B cell (primary cell): ENCODE results near the gene TEX264. TPM values are rescaled to one million over a fixed set of nuclear protein-coding genes. Genes with fewer than 3 reads are reported as not detected.

ENCODE experiments used
- ATAC-seq: fragments of 200-7000 bp; cut with Tn5 transposase; one replicate; pipeline ENCODE4 v1.10.0; 2021; ENCODE audit warnings: low read depth, mild to moderate bottlenecking, moderate number of reproducible peaks, moderate library complexity
- CTCF ChIA-PET: fragments of 350-600 bp; sonication (Branson Sonifier 250); formaldehyde crosslinking; loops from one replicate; lab custom pipeline; 2021; ENCODE audit warnings: antibody characterized with exemption, inconsistent platforms; lab: Charles Lee
- POLR2A ChIA-PET: fragments of 350-600 bp; sonication (Branson Sonifier 250); formaldehyde crosslinking; loops from one replicate; lab custom pipeline; 2021; ENCODE audit warnings: antibody characterized with exemption; lab: Charles Lee
- DNase-seq: peaks from one replicate; pipeline ENCODE4 v3.0.0; 2013
- H2AFZ ChIP-seq: 2 replicates; pipeline ENCODE4 v1.6.1; 2012; ENCODE audit warnings: mild to moderate bottlenecking, low read depth, low read length; ENCODE audit not compliant: insufficient read depth, poor library complexity, severe bottlenecking
- H3K27ac ChIP-seq, 2 donors: 1 replicate in 1 of 2; 2 replicates in 1 of 2; pipeline ENCODE4 v1.5.1; 2012 to 2013; ENCODE audit warnings: low read length in 2 of 2, mild to moderate bottlenecking in 2 of 2, moderate library complexity in 1 of 2
- H3K27me3 ChIP-seq, 4 experiments: fragments of 200-600 bp in 1 of 4; sonication (generic) in 1 of 4; replicated peaks in 1 of 4; 1 replicate in 2 of 4; 2 replicates in 2 of 4; pipeline versions ENCODE4 v1.6.1 to v1.7.0; 2013 to 2016; ENCODE audit warnings: low read length in 3 of 4, mild to moderate bottlenecking in 2 of 4, mixed read lengths in 1 of 4, moderate library complexity in 1 of 4; ENCODE audit not compliant: insufficient read depth in 4 of 4, control insufficient read depth in 3 of 4; ENCODE audit errors: control extremely low read depth in 1 of 4
- H3K36me3 ChIP-seq, 2 experiments: replicated peaks in 1 of 2; 1 replicate in 1 of 2; 2 replicates in 1 of 2; pipeline versions ENCODE4 v1.6.1 to v1.7.1; 2013; ENCODE audit warnings: low read length in 1 of 2; ENCODE audit not compliant: insufficient read depth in 2 of 2, control insufficient read depth in 1 of 2; ENCODE audit errors: control extremely low read depth in 1 of 2, extremely low read depth in 1 of 2
- H3K4me1 ChIP-seq, 2 donors: fragments of 200-600 bp in 1 of 2; sonication (generic) in 1 of 2; 1 replicate in 1 of 2; 2 replicates in 1 of 2; pipeline versions ENCODE4 v1.5.1 to v1.6.1; 2013 to 2017; ENCODE audit warnings: low read length in 2 of 2; ENCODE audit not compliant: control insufficient read depth in 2 of 2, insufficient read depth in 2 of 2
- H3K4me2 ChIP-seq: replicated peaks from 2 replicates; pipeline ENCODE3; 2012; ENCODE audit warnings: mild to moderate bottlenecking, low read depth, low read length; ENCODE audit not compliant: poor library complexity, severe bottlenecking
- H3K4me3 ChIP-seq, 5 experiments: fragments of 200-600 bp in 1 of 5; sonication (generic) in 1 of 5; 1 replicate in 3 of 5; 2 replicates in 2 of 5; pipeline versions ENCODE4 v1.5.1 to v1.7.0; 2011 to 2016; ENCODE audit warnings: low read length in 4 of 5, mild to moderate bottlenecking in 4 of 5, low read depth in 2 of 5, control low read depth in 1 of 5, moderate library complexity in 1 of 5; ENCODE audit not compliant: insufficient read depth in 1 of 5; ENCODE audit errors: control extremely low read depth in 1 of 5, extremely low read depth in 1 of 5
- H3K79me2 ChIP-seq: fragments of 200-600 bp; sonication (generic); one replicate; pipeline ENCODE4 v1.6.0; 2016; ENCODE audit warnings: low read length; ENCODE audit not compliant: control insufficient read depth, insufficient read depth
- H3K9ac ChIP-seq: fragments of 200-600 bp; sonication (generic); 2 replicates; pipeline ENCODE4 v1.6.1; 2017; ENCODE audit warnings: mild to moderate bottlenecking, low read length, moderate library complexity
- H3K9me3 ChIP-seq, 3 donors: one replicate each; pipeline versions ENCODE4 v1.6.1 to v1.7.1; 2013; ENCODE audit warnings: low read length in 2 of 3; ENCODE audit not compliant: control insufficient read depth in 2 of 3, insufficient read depth in 1 of 3; ENCODE audit errors: control extremely low read depth in 1 of 3
- H4K20me1 ChIP-seq: 2 replicates; pipeline ENCODE4 v1.6.0; 2012; ENCODE audit warnings: mild to moderate bottlenecking, low read length; ENCODE audit not compliant: insufficient read depth, control insufficient read depth, poor library complexity, severe bottlenecking
- H3K27ac Mint-ChIP-seq: one replicate; pipeline ENCODE4 v1.8.0; 2021; ENCODE audit warnings: mixed read lengths
- H3K27me3 Mint-ChIP-seq: one replicate; pipeline ENCODE4 v1.8.0; 2021; ENCODE audit warnings: mixed read lengths
- H3K4me1 Mint-ChIP-seq: one replicate; pipeline ENCODE4 v1.8.0; 2021; ENCODE audit warnings: mixed read lengths
- H3K4me3 Mint-ChIP-seq: one replicate; pipeline ENCODE4 v1.8.0; 2021; ENCODE audit warnings: mixed read lengths
- H3K9me3 Mint-ChIP-seq: one replicate; pipeline ENCODE4 v1.8.0; 2022; ENCODE audit warnings: mixed read lengths; ENCODE audit not compliant: insufficient read depth
- EZH2 ChIP-seq: IDR thresholded peaks from 2 replicates; pipeline ENCODE4 v1.6.1; 2012; ENCODE audit warnings: borderline replicate concordance, low read depth, mild to moderate bottlenecking, moderate library complexity, low read length; ENCODE audit not compliant: insufficient read depth, poor library complexity, severe bottlenecking
- WGBS: methylation state at CpG from one replicate; pipeline ENCODE4 v1.1.5; 2013; ENCODE audit warnings: missing lambda C conversion rate; ENCODE audit not compliant: insufficient coverage; 5-methylcytosine and 5-hydroxymethylcytosine counted together
- intact Hi-C: fragments of 100-400 bp; cut with micrococcal nuclease; formaldehyde crosslinking; loops from one replicate; pipeline ENCODE4 v1.10.0; 2022
- polyA plus RNA-seq: library from polyadenylated mRNA; depleted of rRNA; stranded (reverse); fragments of >200 nt; gene quantifications from 2 replicates; pipeline ENCODE4 v1.2.3, GENCODE V29; 2012
- total RNA-seq, 2 donors: library from RNA; stranded (reverse); fragments of 120-200 nt in 1 of 2; gene quantifications; 1 replicate in 1 of 2; 2 replicates in 1 of 2; pipeline versions ENCODE4 v1.2.3 to v1.2.4, GENCODE V29; 2013 to 2022
- TF ChIP-seq, protein P1 (sequence below): fragments of 200-600 bp; IDR thresholded peaks from one replicate; pipeline ENCODE4 v1.8.0; 2022; ENCODE audit warnings: antibody characterized with exemption, mild to moderate bottlenecking

The TEX264 gene
- total and polyA plus RNA-seq, 2 donors (not counting 1 experiment from before 2014, with no cell fraction given), result 39.1 to 79.7 TPM

DNA sequence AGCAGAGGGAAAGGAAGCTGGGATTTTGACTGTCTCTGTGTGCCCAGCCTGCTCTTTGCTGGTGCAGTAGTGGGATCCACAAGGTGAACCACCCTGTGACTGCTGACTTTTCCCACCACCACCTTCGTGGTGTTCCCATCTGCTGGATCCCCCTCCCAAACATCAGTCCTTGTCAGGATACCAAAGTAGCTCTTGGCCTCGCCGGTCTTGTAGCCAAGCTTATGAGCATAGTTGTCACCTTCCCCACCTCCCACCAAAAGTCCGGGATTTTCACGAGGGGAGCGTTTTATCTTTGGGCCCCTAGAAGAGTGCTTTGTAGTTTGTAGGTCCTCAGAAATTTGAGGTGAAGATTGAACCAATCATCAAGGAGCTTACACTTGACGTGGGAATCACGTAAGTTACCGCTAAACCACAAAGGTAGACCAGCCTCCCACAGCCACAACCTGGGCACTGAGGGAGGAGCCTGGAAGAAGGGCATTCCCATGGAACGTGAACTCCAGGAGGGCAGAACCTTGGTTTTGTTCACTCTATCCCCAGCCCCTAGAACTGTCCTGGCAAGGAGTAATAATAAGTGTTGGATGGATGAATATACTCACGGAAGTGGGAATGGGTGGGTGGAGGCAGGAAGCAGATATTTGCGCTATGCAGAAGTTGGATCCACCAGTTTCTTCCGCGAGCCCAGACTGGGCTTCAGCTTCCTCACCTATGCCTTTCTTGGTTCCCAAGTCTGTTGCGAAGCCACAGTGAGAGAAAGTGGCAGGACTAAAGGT, 814 bp upstream of the TEX264 start:
- no peak for ATAC-seq

More for the DNA sequence above, 814 bp upstream of the TEX264 start:
- Mint-ChIP-seq H3K27me3 (no peaks in the 10 kb centered on the region), H3K4me1 (peaks cover 52% of the 10 kb centered on the region), H3K4me3 (peak overlapping the region; percentile 91), H3K9me3 (no peaks in the 10 kb centered on the region), H3K27ac (peak overlapping the region; percentile 92)
- Histone ChIP-seq H3K36me3 (peaks cover 0 to 6% of the 10 kb centered on the region in 2 experiments), H3K4me2 (peak overlapping the region; percentile 96), H3K27ac (peak overlapping the region; percentile 77 to 81), H2AFZ (peak overlapping the region; percentile 95), H3K79me2 (peaks cover 26% of the 10 kb centered on the region), H3K9ac (peak overlapping the region; percentile 91), H3K9me3 (no peaks in the 10 kb centered on the region), H4K20me1 (peaks cover 19% of the 10 kb centered on the region), H3K27me3 (no peaks in the 10 kb centered on the region), H3K4me3 (peak overlapping the region; percentile 46 to 99 (median 96)), H3K4me1 (peaks cover 25 to 47% of the 10 kb centered on the region in 2 donors)
- POLR2A ChIA-PET, result interaction anchor here (1.0 to 3.4 kb wide), 2 partner anchors 170 to 171 kb away, joined by 4 to 35 read pairs; partner anchors contain the start of gene DCAF1
- WGBS, result 39% methylated on average over 9 of the region's 15 CpGs
- no peak for TF ChIP-seq EZH2
- TF ChIP-seq, protein P1, sequence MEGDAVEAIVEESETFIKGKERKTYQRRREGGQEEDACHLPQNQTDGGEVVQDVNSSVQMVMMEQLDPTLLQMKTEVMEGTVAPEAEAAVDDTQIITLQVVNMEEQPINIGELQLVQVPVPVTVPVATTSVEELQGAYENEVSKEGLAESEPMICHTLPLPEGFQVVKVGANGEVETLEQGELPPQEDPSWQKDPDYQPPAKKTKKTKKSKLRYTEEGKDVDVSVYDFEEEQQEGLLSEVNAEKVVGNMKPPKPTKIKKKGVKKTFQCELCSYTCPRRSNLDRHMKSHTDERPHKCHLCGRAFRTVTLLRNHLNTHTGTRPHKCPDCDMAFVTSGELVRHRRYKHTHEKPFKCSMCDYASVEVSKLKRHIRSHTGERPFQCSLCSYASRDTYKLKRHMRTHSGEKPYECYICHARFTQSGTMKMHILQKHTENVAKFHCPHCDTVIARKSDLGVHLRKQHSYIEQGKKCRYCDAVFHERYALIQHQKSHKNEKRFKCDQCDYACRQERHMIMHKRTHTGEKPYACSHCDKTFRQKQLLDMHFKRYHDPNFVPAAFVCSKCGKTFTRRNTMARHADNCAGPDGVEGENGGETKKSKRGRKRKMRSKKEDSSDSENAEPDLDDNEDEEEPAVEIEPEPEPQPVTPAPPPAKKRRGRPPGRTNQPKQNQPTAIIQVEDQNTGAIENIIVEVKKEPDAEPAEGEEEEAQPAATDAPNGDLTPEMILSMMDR, result no peak
- no peak for DNase-seq
- intact Hi-C loops, result loop anchor here (2.0 to 5.0 kb wide), 2 partner anchors 17 to 1227 kb away; partner anchors contain the start of gene STIMATE
- CTCF ChIA-PET, result interaction anchor here (0.8 to 10.1 kb wide), 10 partner anchors 11 to 1059 kb away, joined by 3 to 190 read pairs (median 4); partner anchors contain the start of genes CISH and DCAF1
